Right lobe of liver (tissue), 4 donors: ENCODE data around the gene HYKK.

ENCODE experiments used
- POLR2A ChIP-seq: fragments of 450-650 bp; IDR thresholded peaks from one replicate; pipeline ENCODE4 v1.6.1; 2017; ENCODE audit warnings: antibody characterized with exemption, mild to moderate bottlenecking
- TF ChIP-seq, protein P1 (sequence below), 4 donors: fragments of 200-600 bp in 3 of 4; fragments of 450-650 bp in 1 of 4; IDR thresholded peaks; one replicate each; pipeline versions ENCODE4 v1.5.1 to v1.8.0; 2016 to 2022; ENCODE audit warnings: antibody characterized with exemption in 4 of 4, mild to moderate bottlenecking in 2 of 4
- donor health status: DM: no; HTN: no; CAD: no.
- donor health status: DM: no; HTN: no; CAD: no.
- donor health status: DM: no; HTN: yes; CAD: no.

DNA sequence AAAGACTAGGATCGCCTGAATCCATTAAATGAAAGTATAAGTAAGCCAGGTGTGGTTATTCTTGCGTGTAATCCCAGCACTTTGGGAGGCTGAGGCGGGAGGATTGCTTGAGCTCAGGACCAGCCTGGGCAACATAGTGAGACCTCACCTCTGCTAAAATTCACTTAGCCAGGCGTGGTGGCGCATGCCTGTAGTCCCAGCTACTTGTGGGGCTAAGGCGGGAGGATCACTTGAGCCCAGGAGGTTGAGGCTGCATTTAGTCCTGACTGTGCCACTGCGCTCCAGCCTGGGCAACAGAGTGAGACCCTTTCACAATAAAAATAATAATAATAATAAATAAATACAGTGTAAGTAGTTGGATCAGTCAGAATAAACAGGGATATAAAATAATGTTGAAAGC, 25.5 kb upstream of the HYKK start:
- no peak for TF ChIP-seq POLR2A
- TF ChIP-seq, protein P1, sequence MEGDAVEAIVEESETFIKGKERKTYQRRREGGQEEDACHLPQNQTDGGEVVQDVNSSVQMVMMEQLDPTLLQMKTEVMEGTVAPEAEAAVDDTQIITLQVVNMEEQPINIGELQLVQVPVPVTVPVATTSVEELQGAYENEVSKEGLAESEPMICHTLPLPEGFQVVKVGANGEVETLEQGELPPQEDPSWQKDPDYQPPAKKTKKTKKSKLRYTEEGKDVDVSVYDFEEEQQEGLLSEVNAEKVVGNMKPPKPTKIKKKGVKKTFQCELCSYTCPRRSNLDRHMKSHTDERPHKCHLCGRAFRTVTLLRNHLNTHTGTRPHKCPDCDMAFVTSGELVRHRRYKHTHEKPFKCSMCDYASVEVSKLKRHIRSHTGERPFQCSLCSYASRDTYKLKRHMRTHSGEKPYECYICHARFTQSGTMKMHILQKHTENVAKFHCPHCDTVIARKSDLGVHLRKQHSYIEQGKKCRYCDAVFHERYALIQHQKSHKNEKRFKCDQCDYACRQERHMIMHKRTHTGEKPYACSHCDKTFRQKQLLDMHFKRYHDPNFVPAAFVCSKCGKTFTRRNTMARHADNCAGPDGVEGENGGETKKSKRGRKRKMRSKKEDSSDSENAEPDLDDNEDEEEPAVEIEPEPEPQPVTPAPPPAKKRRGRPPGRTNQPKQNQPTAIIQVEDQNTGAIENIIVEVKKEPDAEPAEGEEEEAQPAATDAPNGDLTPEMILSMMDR (IDR thresholded peaks at IDR 0.05) = no peak
